ENCODE data around the gene FHL2. TPM values are rescaled to one million over a fixed set of nuclear protein-coding genes. Genes with fewer than 3 reads are reported as not detected.

The FHL2 gene
- total RNA-seq, 4 donors from 2014 or later: 27.4 to 100 (median 62.7) TPM

DNA sequence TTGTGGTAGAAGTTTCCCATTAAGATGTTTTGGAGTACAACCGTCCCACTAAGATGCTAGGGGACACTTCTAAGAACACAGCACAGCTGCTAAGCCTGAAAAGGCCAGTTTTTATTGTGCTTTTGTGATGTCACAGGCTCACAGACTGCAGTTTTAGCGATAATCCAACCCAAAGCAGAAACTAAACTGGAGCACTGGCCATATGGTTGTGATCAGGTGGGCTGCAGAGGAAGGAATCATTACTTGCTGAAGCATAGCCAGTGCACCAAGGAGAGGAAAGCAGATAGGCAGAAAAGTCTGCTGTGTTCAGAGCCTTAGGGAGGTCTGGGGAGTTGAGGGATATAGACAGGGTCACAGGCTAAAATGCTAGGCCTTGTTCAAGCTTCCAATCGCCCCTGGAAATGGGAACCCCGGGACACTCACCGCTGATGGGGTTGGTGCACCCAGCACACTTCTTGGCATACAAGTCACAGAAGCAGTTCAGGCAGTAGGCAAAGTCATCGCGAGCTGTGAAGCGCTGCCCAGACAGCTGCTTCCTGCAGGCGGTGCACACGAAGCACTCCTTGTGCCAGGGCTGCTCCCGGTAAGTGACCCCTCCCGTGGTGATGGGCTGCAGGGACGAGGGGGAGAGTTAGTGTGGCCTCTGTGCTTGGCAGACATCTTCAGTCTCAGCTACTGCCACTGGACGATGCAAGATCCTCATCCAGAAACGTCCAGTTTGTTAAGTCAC is 35.8 kb downstream of the FHL2 start:
- TF ChIP-seq CTCF (IDR thresholded peaks at IDR 0.05) (no peak), POLR2A (IDR thresholded peaks at IDR 0.05) (no peak)
- Histone ChIP-seq H3K4me3 (no peak overlapping the region), H3K36me3 (no peaks in the 10 kb centered on the region), H3K4me1 (peaks cover 0 to 3% of the 10 kb centered on the region in 2 donors), H3K27ac (no peak overlapping the region), H3K27me3 (no peaks in the 10 kb centered on the region), H3K9me3 (no peaks in the 10 kb centered on the region)
- intact Hi-C loops (cut with DNase I; ENCODE audit: low total_unique reads): no loop called here
- no peak for DNase-seq

DNA sequence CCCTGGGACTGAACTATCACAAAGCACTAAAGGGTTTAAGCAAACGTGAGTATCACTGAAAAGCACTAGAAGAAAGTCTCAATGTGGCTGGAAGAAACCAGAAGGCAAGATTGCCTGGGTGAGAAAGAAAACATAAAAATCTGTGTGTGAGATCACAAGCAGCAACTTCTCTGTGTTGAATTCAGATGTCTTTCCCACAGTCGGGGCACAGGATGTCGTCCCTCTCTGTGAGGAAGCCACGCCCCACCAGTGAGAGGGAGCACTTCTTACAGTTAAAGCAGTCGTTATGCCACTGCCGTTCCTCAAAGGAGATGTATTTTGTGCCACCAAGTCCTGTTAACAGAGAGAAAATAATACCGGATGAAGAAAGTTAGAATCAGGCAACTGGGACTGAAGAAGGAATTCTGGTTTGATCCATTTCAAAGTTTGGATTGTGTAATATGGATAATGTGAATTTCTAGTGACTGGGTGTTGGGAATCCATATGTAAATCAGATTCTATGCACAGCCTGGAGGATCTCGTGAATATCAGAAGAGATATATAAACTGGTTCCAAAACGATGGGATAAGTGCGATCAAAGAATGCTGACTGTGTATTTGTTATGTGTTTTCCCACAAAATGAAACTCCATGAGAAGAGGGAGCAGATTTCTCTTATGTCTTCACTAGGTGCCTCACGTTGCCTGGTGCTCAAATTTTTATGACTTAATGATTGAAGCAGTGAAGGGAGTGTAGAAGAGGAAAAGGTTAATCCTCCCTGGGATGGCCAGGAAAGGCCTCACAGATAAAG is 37.6 kb downstream of the FHL2 start:
- no peak for DNase-seq
- Histone ChIP-seq H3K36me3 (no peaks in the 10 kb centered on the region), H3K27me3 (no peaks in the 10 kb centered on the region), H3K4me1 (peaks cover 0 to 3% of the 10 kb centered on the region in 2 donors), H3K4me3 (no peak overlapping the region), H3K9me3 (peaks cover 0 to 7% of the 10 kb centered on the region in 2 donors), H3K27ac (no peak overlapping the region)
- TF ChIP-seq POLR2A (IDR thresholded peaks at IDR 0.05) (no peak), CTCF (IDR thresholded peaks at IDR 0.05) (no peak)
- intact Hi-C loops (cut with DNase I; ENCODE audit: low total_unique reads): no loop called here

- no peak for DNase-seq
- no peak overlapping the region for H3K27ac ChIP-seq
- H3K9me3 ChIP-seq: peaks cover 0 to 7% of the 10 kb centered on the region in 2 donors
- H3K36me3 ChIP-seq: no peaks in the 10 kb centered on the region
- H3K27me3 ChIP-seq: no peaks in the 10 kb centered on the region
- no peak overlapping the region for H3K4me3 ChIP-seq
- intact Hi-C loops (cut with DNase I; ENCODE audit: low total_unique reads): no loop called here
- no peak for TF ChIP-seq CTCF (IDR thresholded peaks at IDR 0.05)
- TF ChIP-seq POLR2A (IDR thresholded peaks at IDR 0.05): no peak
- H3K4me1 ChIP-seq: no peaks in the 10 kb centered on the region
These were observed 40.3 kb downstream of the FHL2 start for GRCh38 chr2:105358593-105358992.

- Histone ChIP-seq H3K36me3 (no peaks in the 10 kb centered on the region), H3K27me3 (no peaks in the 10 kb centered on the region), H3K4me1 (no peaks in the 10 kb centered on the region), H3K4me3 (no peak overlapping the region), H3K9me3 (peaks cover 0 to 7% of the 10 kb centered on the region in 2 donors), H3K27ac (no peak overlapping the region)
- intact Hi-C loops (cut with DNase I; ENCODE audit: low total_unique reads): no loop called here
- TF ChIP-seq CTCF (IDR thresholded peaks at IDR 0.05) (no peak), POLR2A (IDR thresholded peaks at IDR 0.05) (no peak)
- no peak for DNase-seq
These were observed 41.7 kb downstream of the FHL2 start for GRCh38 chr2:105357122-105357521.

DNA sequence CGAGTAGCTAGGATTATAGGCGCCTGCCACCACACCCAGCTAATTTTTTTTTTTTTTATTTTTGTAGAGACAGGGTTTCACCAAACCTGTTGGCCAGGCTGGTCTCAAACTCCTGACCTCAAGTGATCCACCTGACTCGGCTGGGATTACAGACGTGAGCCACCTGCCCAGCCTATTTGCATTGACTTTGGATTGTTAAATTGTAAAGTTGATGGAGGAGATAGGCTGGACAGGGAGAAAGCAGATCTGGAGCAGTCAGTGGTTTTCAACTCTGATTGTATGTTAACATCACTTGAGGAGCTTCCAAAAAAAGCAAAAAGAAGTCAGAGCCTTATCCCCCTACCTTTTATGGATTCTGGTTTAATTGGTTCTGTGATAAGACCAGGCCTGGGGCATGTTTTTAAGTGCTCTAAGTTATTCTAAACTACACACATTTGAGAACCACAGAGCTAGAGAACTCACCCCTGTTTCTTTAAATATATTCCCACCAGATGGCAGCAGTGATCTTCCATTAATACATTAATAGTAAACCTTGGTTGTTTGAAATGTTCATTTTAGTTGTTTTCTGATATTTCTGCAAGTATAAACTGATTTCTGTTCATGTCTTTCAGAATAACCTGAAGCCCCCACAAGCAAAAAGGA is 54.0 kb downstream of the FHL2 start:
- TF ChIP-seq POLR2A (IDR thresholded peaks at IDR 0.05) (no peak), CTCF (IDR thresholded peaks at IDR 0.05) (peak in 3 of 4 experiments; percentile 26 to 38 (median 30))
- Histone ChIP-seq H3K27me3 (no peaks in the 10 kb centered on the region), H3K4me1 (no peaks in the 10 kb centered on the region), H3K27ac (no peak overlapping the region), H3K36me3 (no peaks in the 10 kb centered on the region), H3K9me3 (no peaks in the 10 kb centered on the region), H3K4me3 (no peak overlapping the region)
- DNase-seq: no peak
- intact Hi-C loops (cut with DNase I; ENCODE audit: low total_unique reads): no loop called here
